NCI-H1105 treated with DMSO at 0.1 percent for 48 hours (cell line): ENCODE results near the gene ZNF592.
"Not testable (repeated sequence)": the region's sequence is repeated elsewhere in the genome, so short reads cannot be mapped to it uniquely, and the experiment has no call there.

ENCODE experiments used
- DNase-seq: peaks from one replicate; lab custom pipeline; 2025; lab: John Stamatoyannopoulos, UW

ZNF592 gene, protein sequence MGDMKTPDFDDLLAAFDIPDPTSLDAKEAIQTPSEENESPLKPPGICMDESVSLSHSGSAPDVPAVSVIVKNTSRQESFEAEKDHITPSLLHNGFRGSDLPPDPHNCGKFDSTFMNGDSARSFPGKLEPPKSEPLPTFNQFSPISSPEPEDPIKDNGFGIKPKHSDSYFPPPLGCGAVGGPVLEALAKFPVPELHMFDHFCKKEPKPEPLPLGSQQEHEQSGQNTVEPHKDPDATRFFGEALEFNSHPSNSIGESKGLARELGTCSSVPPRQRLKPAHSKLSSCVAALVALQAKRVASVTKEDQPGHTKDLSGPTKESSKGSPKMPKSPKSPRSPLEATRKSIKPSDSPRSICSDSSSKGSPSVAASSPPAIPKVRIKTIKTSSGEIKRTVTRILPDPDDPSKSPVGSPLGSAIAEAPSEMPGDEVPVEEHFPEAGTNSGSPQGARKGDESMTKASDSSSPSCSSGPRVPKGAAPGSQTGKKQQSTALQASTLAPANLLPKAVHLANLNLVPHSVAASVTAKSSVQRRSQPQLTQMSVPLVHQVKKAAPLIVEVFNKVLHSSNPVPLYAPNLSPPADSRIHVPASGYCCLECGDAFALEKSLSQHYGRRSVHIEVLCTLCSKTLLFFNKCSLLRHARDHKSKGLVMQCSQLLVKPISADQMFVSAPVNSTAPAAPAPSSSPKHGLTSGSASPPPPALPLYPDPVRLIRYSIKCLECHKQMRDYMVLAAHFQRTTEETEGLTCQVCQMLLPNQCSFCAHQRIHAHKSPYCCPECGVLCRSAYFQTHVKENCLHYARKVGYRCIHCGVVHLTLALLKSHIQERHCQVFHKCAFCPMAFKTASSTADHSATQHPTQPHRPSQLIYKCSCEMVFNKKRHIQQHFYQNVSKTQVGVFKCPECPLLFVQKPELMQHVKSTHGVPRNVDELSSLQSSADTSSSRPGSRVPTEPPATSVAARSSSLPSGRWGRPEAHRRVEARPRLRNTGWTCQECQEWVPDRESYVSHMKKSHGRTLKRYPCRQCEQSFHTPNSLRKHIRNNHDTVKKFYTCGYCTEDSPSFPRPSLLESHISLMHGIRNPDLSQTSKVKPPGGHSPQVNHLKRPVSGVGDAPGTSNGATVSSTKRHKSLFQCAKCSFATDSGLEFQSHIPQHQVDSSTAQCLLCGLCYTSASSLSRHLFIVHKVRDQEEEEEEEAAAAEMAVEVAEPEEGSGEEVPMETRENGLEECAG (N-terminal part only)

DNA sequence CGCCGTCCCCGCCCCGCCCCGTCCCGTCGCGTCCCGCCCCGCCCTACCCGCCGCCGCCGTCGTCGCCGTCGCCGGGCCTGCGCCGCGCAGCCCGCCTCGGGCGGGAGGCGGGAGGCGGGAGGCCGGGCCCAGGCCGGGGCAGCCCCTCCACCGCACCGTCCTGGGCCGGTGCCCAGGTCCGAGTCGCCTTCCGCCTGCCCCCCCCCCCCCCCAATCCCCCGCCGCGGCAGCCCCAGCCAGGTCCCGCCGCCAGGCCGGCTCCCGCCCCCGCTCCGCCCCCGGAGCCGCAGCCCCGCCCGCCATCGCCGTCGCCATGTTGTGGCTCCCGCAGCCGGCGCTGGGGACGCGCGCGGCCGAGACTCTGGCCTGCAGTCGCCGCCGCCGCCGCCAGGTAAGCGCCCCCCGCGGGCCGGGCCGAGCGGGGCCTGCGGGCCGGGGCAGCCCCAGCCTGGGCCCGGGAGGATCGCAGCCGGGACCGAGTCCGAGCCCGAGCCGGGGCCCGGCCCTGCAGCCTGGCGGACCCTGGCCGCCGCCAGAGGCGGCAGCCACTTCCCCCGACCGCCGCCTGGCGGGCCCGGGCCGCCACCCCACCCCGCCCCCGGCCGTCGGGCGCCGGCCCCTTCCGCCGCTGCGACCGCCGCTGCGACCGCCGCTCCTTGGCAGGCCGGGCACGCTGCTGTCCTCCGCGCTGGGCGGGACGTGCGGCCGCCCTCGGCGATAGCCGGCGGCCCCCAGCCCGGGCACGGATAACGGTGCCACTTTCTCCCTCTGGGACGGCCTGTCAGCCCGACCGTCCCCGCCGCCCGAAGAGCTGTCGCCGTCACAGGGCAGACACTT is at the start of gene ZNF592:
Gene ZNF592, plus strand, starts transcription at position 319 of the 837 bp plus-strand sequence. CDS start 34,084 bp downstream, outside the sequence.
- peak; percentile 20 for DNase-seq

DNA sequence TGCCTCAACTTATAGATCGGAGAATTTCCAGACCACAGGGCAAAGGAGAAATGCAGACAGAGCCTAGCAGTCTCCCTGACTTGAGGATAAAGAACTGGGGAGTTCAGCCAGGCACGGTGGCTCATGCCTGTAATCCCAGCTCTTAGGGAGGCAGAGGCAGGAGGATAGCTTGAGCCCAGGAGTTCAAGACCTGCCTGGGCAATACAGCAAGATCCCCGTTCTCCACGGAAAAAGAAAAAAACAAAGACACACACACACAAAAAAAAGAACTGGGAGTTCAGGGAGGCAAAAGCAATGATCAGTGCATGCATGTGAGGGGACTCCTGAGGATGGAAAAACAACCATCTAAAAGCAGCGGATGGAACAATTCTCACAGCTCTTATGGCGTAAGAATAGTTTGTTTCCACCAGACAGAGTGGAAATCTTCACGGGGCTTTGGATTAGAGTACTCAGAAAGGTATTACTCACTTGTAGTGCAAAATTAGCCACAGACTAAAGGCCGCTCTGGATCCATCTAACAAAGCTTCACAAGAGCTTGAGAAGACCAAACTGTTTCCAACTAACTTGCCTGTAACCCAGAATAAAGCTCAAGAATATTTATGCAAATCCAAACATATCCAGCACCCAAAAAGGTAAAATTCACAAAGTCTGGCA is 48.7 kb upstream of the ZNF592 start:
- no peak for DNase-seq

DNA sequence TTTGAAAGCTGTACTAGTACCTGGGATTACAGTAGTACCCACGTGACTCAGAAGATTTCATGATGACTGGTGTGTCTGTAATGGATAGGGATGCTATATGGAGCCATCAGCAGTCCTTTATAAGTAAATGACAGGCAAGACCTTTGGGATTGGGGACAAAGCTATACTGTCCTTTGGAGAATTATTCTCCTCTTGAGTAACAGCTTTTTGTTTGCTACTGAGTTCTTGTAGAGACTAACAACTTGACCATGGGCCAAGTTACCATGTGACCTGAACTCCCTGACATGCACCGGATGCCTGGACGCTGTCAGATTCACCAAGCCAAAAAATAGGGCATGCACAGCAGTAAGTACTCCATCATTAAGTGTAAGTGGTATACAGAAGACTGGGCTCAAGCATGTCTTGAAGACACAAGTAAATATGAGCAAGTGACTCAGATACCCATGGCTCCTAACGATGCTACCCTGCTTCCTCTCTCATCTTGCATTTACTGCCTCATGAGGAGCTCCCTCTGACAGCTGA is 45.4 kb upstream of the ZNF592 start:
- no peak for DNase-seq

DNA sequence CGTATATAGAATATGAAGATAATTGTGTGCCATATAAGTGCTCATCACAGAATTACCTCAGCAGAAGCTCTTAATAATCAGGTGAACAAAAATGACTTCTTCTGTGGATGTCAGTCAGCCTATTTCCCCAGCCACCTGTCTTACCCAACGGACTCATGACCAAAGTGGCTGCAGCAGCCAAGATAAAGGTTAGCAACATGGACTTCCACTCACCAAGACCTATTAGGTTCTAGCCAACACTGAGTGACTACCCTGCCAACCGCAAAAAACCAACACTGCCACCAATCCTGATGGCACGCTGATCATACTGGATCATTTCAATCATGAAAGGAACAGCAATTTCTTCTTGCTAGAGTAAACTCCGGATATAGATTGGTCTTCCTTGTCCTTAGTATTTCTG is 44.6 kb upstream of the ZNF592 start:
- DNase-seq = no peak

DNA sequence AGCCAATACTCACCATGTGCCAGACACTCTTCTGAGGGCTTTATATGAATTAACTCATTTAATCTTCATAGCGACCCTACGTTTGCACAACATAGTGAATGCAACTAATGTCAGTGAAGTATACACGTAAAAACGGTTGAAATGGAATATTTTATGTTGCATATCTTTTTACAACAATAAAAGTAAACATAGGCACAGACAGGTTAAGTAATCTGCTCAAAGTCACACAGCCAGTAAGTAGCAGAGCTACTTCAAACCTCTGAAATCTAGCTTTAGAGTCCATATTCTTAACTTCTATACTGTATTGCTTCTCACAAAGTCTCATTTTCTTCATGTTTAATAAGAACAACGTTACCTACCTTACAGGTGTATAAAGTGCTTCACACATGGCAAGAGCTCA is 34.0 kb upstream of the ZNF592 start:
- DNase-seq = no peak

DNA sequence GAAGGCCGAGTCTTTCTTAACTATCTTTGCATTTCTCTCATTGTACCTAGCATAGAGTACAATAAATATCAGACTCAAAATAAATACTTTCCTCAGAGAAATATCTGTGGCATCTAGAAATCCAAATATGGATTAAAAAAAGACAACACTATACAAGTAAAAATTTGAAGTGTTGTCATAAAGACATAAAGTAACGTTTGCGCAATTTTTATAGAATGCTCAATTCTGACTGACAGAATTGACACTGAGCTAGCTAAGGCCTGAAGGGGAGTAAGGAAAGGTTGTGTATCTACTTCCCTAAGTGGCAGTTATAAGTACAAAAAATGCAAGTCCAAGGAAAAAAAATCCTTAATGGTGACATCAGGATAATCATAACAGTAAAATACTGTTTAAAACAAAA is 33.6 kb upstream of the ZNF592 start:
- DNase-seq = no peak

DNA sequence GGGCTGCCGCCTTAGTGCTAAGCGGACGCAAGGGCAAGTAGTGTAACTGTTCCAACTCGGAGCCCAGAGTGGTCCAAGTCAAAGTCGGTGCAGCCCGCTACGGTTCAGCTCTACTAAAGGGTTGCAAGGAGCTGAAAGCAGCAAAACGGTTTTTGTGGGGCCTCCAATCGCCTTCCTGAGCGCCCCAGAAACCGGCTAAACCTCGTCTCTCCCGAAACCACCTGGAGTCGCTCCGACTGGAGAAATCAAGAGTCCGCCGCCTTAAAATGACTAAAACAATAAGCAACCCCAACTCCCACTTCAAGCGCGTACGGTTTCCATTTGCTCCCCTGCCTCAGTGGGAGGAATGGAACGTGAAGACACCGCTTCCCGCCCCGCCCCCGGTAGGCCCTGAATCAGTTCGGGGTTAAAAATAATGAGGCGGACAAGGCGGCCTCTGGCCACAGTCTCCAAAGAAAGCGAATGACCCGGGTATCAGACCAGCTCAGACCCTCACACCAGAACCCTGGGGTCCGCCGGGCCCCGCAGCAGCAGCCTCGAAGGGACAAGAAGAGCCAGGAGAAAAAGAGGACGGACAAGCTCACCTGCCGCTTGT is 32.9 kb upstream of the ZNF592 start:
- peak; percentile 5 for DNase-seq

DNA sequence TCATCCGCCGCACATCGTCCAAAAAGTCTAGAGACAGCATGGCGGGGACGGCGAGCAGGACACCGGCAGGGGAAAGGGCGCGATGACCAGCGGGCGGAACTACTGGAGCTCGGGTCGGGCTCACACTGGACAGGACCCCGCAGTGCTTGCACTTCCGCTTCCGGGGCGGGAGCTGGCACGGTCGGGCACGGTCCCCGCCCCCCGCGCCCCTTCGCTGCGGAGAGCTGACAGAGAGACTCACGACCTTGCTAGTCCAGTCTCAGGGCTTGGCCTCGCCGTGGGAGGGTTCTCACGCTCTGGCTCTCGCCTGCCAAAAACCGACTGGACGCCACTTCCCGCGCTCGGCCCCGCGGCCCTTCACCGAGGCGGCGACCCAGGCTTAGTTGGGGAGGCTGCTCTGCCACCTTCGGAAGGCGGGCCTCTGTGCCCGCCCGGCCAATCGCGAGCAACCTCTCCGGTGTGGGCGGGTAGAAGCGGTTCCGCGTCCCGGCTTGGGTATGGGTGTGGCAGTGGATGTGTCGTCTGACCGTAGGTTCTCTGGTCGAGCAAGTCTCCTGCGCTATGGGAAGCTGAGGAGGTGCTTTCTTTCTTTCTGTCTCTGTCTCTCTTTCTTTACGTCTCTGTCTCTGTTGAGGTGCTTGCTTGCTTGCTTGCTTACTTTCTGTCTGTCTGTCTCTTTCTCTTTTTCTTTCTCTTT is 32.2 kb upstream of the ZNF592 start, which contains the start of gene SEC11A:
Gene SEC11A, minus strand, starts transcription at position 104 of the 697 bp plus-strand sequence. Its CDS starts 64 bp downstream, at position 40.
- peak; percentile 75 for DNase-seq

DNA sequence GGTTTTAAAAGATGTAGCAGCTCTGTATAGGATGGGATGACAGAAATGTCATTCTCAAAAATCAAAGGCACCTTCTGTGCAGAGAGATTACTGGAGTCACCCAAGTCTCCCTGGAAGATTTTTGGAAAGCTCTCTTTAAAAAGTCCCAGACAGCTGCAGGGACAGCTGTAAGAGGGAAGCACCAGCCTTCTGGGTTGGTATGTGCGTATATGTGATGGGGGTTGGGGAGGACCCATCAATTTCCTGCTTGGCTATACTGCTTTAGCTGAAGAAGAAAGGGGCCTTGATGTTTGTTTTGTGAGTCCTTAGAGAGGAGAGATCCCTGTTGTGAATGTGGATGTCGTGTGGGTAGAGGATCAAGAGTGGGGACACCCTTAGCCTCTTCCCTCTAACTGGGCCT is 27.0 kb upstream of the ZNF592 start:
- no peak for DNase-seq

DNA sequence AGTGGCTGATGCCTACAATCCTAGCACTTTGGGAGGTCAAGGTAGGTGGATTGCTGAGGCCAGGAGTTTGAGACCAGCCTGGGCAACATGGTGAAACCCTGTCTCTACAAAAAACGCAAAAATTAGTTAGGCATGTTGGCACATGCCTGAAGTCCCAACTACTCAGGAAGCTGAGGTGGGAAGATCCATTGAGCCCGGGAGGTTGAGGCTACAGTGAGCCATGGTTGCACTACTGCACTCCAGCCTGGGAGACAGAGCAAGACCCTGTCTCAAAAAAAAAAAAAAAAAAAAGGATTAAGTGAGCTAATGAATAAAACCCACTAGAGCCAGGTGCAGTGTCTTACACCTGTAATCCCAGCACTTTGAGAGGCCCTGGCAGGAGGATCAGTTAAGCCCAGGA is 25.8 kb upstream of the ZNF592 start:
- DNase-seq = no peak

DNA sequence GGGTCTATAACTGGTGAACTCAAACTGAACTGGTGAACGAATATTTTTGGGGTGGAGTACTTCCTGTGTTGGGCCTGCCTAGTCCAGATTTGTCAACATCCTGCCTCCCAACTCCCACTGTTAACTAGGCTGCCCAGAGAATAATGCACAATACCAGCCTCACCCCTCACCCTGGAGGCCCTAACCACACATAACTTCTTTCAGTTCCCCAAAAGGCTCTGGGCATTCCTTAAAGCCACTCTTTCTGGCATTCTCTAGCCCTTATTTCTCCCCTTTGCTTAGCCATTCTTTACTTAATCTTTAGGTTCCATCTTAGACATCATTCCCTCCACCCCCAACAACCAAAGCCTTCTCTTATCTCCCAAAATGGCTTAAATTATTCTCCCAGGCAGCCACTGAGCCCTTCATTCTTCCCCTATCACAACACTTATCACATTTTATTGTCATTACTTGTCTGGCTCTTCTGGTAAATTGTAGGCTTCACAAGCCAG is 23.3 kb upstream of the ZNF592 start:
- DNase-seq = no peak

DNA sequence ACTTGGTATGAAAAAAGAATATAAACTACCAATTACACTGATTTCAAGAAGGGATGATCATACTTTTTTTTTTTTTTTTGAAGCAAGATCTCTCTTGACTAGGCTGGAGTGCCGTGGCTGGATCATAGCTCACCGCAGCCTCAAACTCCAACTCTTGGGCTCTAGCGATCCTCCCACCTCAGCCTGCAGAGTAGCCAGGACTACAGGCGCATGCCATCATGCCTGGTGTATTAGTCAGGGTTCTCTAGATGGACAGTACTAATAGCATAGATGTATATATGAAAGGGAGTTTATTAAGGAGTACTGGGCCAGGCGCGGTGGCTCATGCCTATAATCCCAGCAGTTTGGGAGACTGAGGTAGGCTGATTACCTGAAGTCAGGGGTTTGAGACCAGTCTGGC is 21.0 kb upstream of the ZNF592 start:
- DNase-seq = no peak

DNA sequence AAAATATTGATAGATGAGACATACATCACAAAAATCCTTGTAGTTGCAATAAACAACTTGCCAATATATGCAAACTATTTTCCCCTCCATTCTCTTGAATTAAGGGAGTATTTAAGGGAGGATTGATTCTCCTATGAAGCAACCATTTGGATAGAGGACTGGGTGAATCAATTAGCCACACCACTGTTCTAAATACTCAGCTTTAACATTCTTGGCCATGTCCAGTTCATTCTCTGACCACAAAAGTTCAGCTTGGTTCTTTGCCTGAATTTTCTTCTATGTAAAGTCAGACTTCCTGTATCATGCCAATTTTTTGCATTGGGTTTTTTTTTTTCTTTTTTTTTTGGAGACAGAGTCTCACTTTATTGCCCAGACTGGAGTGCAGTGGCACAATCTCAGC is 16.6 kb upstream of the ZNF592 start:
- DNase-seq = no peak

DNA sequence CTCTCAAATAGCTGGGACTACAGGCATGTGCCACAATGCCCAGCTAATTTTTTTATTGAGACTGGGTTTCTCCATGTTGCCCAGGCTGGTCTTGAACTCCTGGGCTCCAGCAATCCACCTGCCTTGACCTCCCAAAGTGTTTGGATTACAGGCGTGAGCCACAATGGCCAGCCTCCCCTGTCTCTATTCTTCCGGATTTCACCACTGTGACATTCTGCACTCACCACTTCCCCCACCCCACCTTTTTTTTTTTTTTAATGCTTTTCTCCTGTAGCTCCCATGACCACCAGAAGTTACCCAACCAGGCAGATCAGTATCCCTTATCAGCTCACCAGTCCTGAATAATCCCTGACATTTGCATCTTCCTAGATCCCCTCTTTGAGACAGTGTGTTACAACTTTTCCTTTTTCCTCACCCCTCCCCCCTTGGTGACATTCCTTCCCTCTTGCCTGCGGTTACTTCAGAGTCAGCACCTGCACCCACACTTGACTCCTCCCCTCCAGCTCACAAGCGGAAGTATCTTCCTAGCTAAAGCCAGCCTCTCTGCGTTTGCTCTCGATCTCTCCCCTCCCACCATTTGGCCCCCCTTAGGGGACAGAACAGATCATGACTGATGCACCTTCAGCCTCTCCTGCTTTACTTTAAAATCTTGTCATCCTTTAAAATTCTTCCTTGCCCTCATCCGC is 13.5 kb upstream of the ZNF592 start:
- DNase-seq = peak; percentile 0

DNA sequence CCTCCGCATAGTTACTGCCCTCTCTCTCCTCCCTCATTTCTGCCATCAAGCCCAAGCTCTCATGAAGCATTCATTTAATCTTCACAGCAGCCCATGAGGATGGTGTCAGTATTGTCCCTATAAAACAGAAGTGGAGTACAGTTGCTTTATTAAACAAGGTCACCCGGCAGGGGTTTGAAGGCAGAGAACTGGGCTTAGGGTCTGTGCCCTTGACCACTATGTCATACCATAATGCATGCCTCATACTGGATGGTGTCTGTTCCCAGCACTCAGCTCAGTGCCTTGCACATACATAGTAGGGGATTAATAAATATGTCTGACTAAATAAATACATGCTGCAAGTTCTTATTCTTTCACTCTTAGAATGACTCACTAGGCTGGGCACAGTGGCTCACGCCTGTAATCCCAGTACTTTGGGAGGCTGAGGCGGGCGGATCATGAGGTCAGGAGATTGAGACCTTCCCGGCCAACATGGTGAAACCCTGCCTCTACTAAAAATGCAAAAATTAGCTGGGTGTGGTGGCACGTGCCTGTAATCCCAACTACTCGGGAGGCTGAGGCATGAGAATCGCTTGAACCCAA is 12.8 kb upstream of the ZNF592 start:
- not testable (repeated sequence) for DNase-seq

DNA sequence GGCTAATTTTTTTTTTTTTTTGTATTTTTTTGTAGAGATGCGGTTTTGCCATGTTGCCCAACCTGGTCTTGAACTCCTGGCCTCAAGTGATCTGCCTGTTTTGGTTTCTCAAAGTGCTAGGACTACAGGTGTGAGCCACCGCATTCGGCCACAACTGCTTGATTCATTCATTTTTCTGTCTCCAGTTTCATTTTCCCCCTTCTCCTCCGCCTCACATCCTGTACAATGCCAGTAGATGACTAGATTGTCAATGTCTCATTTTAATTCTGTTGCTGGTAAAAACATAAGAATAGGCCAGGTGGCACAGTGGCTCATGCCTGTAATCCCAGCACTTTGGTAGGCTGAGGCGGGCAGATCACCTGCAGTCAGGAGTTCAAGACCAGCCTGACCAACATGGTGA is 12.0 kb upstream of the ZNF592 start:
- DNase-seq = no peak

DNA sequence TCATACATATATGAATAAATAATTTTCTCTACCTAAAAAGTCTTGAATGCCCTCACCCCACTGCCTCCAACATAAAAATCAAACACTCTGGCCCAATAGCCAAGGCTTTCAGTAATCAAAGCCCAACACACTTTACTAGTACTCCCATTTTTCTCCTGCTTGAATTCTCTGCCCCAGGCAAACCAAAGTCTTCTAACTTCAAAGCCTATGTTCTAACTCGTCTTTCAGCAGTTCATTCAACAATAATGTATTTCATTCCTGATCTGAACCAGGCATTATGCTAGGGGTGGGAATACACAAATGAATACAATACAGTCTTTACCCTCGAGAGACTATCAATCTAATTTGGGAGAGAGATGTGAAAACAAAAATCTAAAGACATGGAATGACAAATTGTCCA is 11.4 kb upstream of the ZNF592 start:
- DNase-seq = no peak

DNA sequence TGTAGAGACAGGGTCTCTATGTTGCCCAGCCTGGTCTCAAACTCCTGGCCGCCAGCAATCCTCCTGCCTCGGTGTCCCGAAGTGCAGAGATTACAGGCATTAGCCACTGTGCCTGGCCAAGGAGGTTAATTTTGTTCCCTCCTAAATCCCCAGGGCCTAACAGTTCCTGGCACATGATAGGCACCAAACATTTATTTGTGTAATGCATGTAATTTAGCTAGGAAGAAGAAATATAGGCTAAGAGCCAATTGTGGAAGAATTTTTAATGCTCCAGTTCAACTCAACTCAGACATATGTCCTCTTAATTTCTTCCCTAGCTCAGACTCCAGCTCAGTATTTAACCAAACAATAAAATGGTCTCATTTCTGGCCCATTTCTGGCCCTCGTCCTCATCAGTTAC is 7.7 kb upstream of the ZNF592 start:
- no peak for DNase-seq
